Kasumi-1 (cell line): Measurements from ENCODE around the gene SMCHD1.

Experiments used
- DNase-seq, 2 experiments: peaks; one replicate each; lab custom pipeline; 2025; lab: John Stamatoyannopoulos, UW

Gene SMCHD1

DNA sequence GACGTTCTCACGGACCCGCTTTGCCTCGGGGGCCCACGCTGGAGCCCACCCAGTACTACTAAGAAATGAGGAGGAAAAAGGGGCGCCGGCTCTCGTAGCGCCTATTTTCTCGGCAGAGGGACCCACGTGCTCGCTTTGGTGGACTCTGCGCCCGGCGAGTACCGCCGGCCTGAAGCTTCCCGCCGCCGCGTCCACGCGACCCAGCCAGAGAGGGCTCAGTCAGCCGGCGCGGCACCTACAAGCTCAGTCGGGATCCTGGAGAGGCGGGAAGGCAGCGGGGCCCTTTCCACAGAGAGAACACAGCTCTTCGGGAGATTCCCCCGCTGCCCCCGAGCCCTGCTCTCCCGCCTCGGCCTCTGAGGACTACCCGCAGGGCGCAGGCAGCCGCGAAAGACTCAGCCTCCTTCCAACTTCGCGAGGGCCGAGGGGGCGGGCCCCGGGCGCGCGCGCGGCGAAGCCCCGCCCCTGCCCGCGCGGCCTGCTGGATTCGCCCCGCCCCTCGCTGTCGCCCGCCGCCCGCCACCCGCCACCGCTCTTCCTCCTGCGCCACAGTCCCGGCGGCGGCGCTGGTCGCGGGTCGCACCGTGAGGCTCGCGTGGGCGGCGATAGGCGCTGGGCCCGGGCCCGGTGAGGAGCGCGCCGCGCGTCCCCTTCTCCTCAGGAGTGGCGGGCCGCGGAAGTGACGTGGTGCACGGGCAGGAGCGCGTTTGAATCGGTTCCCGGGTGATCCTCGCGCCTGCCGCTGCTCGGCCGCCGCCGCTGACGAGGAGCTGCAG is at the start of gene SMCHD1:
Gene SMCHD1, plus strand, starts transcription at position 549 of the 776 bp plus-strand sequence. CDS start 350 bp downstream, outside the sequence.
- peak; percentile 74 to 78 for DNase-seq

DNA sequence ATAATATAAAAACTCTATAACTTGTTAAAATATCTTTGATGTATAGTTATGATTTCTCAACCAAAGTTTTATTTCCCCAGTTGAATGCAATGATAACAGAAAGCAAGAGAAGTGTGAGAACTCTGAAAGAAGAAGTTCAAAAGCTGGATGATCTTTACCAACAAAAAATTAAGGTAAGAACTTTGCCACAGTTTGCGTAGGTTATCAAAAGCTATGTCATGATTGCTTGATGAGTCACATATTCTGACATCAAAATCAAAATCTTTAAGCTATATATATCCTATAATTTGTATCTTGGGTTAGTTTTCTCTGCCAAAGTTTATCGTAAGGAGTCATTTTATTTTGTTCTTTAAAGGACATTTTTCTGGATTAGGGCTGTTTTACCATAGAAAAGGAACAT is 49.2 kb upstream of the SMCHD1 start:
- DNase-seq = no peak

DNA sequence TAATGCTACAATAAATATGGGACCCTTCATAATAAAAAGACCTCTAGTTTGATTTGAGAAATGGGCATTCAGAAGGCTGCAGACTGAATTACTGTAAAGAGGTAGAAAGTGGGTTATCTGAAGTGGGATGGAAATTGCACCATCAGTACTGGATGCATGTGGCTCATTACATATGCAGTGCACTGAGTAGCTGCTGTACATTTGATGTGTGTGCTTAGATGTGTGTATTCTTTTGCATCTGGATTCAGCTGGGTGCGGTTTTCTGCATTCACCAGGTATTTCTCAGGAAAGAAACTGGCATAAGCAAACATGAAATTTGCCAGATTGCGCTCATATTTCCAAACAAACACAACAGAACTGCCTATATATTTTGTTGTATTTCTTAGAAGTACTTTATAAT is 45.9 kb upstream of the SMCHD1 start:
- no peak for DNase-seq

DNA sequence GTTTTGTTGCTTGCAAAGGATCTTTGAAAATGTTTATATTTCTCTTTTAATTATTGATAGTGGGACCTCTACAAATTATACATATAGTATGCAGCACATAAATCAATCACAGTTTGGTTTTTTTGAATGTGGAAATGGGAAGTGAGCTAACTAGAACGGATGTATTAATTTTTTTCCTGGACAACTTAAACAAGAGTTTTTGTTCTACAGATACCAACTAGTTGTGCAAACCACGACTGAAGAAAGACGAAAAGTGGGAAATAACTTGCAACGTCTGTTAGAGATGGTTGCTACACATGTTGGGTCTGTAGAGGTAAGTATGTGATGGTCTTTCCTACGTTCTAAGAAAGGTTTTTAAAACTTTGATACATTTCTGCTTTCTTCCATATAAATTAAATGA is 45.0 kb upstream of the SMCHD1 start:
- DNase-seq = no peak

DNA sequence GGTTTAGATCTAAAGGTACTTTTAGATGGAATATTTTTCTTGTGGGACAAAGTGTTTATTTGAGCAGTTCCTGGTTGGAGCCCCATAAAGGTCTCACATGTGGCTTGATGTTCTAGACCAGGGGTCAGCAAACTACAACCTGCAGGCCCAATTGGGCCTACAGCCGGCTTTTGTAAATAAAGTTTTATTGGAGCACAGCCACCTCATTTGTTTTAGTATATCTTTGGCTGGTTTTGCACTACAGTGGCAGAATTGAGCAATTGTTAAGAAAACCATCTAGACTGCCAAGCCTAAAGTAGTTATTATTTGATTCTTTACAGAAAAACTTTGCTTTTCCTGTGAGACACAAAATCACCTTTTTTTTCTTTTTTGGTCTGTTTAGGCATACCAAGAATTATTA is 42.5 kb upstream of the SMCHD1 start:
- DNase-seq = no peak

DNA sequence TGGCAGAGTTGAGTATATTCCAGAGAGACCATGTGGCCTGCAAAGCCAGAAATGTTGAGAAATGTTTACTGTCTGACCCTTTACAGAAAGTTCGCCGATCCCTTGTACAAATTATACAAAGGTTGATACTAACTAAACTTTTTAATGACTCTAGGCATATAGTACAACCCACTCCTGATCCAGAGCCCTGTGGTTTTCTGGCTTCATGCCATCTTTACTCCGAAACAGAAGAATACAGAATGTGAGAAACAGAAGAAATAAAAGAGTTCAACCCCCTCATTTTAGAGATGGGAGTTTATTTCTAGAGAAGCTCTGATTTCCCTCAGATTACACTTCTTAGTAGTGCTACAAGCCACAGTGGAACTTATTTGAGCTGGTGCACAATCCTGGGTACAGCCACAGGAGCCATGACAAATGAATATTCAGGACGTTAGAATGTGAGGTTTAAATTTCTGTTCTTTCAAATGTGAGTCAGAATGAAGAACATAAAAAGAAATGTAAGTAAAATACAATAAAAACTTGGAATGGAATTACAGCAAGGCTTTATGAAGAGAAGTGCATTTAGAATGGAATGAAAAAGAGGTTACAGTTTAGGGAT is 38.0 kb upstream of the SMCHD1 start:
- DNase-seq = no peak

DNA sequence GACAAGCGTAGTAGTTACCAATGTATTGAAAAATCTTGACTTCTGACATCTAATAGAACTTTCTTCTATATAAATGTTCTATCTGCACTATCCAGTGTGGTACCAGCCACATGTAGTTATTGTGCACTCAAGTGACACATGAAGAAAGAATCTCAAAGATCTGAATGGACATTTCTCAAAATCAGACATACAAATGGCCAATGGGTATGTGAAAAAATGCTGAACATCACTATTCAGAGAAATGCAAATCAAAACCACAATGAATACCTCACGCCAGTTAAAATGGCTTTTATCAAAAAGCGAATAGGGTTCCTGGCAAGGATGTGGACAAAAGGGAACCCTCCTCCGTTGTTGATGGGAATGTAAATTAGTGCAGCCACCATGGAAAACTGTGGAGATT is 37.5 kb upstream of the SMCHD1 start:
- no peak for DNase-seq

DNA sequence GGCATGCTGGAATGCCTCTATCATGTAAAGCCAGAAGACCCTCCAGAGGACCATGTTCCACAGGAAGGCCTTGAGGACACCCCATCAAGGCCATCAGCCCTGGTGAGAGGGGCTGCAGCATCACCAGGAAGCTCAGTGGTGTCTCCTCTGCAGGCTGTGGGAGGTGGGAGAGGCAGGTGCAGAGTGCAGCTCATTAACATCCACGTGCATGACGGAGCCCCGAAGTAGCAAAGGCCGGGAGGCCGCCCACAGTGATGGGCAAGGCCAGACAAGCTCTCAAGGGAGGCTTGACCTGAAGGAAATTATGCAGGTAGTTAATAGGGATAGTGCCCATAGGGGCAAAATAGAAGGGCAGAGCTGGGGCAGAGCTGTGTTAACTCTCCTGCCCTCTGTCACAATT is 30.3 kb upstream of the SMCHD1 start:
- no peak for DNase-seq

DNA sequence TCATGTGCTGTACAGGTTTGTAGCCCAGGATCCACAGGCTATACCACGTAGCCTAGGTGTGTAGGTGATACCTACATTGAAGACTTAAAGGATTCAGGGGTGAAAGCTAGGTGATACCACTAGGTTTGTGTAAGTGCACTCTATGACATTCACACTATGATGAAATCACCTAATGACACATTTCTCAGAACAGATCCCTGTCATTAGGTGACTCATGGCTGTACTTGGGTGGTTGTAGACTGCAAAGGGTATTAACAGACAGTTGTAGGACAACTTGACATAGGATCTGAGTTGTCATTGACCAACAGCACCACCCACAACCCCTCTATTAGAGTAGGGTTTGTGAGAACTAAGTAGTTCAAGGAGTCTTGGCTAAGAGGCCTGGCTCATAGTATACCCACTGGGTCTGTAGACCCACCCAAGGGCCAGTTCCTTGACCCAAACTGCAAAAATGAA is 27.7 kb upstream of the SMCHD1 start:
- DNase-seq = no peak

DNA sequence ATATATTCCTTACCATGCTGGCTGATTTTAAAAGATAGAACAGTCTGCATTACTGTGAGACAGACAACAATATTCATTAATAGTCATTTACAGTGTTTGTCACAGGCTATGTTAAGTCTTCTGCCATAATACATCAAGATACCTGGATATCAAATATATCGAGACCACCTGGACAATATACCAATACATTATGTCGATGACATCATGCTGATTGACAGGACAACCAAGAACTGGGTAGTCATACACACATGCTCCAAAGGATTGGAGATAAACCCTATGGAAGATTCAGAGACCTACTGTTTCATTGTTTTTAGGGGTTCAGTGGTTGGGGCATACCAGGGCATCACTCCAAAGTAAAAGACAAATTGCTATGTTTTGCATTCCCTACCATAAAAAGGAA is 26.5 kb upstream of the SMCHD1 start:
- no peak for DNase-seq

DNA sequence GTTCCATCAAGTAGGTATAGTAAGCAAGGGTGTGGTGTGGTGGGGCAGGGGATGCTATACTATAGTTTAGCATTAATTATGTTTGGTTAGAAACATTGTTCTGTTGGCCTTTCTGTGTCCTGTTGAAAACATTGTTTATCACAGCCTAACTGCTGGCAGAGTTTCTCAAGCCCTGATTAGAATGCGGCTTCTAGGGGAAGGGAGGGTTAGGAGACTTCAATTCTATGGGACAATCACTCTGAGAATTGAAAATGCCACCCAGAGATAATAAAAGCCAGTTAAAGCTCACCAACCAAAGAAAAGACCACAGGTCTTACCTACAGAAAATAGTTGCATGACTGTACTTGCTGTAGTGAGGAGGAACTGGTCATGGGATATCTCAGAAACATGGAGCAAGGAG is 19.9 kb upstream of the SMCHD1 start:
- no peak for DNase-seq

DNA sequence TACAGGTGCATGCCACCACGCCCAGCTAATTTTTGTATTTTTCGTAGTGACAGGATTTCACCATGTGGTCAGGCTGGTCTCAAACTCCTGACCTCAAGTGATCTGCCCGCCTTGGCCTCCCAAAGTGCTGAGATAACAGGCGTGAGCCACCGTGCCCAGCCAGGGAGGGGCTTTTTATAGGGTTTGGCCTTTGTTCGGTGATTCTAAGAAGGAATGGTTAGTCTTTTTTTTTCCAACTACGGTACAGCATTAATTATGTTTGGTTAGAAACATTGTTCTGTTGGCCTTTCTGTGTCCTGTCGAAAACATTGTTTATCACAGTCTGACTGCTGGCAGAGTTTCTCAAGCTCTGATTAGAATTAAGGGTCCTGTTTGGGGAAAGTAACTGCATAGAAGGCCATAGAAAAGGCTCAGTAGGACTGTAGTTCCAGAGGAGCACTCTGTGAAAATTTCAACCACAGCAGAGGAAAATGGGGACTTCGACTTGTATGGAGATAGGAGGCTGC is 19.3 kb upstream of the SMCHD1 start:
- no peak for DNase-seq

DNA sequence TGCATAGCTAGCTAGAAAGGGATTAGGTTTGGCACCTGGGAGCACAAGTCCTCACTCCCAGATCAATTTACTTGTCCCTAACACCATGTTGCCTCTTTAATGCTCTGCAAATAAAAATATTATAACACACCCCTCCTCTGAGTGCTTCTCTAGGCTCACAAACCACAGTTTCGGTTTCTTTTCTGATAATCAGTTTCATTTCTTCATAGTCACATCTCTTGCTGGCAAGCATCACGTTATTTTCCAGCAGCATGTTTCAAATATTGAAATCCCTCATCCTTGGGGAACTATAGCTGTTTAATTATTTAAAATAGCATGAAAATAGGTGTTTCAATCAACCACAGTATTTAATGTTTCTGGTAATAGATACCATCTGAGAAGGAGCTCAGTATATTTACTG is 13.9 kb upstream of the SMCHD1 start:
- DNase-seq = no peak

DNA sequence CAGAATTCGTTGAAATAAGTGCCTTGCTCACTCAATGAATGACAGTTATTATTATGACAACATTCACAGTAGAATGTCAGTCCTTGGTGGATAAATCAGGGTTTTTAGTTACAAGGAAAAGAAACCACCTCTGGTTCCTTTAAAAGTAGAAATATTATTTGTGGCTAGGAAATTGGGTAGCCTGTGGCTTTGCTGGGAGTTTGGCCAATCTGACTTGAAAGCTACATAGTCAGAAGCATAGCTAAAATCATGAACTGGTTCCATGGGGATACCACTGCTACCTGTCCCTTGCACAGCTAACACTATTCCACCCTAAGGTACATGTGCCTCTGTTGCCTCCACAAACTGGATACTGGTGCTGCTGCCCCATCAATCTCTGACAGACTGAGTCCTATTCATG is 12.8 kb upstream of the SMCHD1 start:
- DNase-seq = no peak

DNA sequence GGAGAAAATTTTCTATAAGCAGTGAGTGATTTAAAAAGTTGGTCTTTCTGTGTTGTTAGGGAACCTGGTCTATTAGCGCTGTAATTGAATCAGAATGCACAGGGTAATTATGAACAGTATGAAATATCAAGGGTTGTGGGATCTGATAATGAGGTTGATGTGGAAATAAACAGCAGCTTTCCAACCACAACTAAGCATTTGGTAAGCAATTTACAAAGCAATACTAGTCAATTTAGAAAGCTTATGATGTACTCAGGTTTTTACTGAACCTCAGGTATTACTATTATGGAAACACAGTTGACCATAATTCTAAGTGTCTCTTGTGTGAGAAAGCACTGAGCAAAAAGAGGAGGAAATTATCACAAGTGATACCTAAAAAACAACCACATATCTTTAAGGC is 11.0 kb upstream of the SMCHD1 start:
- DNase-seq = no peak

DNA sequence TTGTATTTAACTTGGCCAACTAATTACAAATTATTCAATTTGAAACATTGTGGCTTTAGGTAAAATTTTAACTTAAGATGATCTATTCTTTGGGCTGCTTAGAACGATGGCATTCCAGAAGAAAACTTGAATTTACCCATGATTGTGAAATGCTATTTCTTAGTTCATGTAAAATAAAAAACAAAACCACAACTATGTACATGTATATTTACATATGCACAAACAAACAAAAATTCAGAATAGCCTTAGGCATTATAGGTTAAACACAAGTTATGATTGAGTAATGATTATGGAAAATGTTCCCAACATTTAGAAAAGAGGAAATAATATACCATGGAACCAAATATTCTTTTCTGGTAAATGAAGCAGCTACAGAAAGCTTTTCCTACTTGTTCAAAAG is 3.5 kb upstream of the SMCHD1 start:
- no peak for DNase-seq

DNA sequence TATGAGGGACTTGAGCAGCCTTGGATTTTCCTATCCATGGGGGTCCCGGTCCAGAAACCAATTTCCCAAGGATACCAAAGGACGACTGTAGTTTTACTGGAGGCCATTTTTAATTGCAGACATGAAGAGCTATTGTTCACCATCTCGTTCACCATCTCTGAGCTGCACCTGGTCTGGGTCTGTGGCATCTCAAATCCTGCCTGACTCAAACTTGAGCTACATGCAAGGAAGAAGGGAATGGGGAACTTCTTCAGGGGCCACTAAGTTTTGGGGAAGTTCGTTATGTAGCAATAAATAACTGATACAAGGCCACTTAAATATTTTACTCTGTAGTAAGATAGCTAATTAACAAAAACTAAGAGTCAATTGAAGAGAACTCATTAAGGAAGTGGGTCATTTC is 2.1 kb upstream of the SMCHD1 start:
- DNase-seq = peak; percentile 32 to 67

DNA sequence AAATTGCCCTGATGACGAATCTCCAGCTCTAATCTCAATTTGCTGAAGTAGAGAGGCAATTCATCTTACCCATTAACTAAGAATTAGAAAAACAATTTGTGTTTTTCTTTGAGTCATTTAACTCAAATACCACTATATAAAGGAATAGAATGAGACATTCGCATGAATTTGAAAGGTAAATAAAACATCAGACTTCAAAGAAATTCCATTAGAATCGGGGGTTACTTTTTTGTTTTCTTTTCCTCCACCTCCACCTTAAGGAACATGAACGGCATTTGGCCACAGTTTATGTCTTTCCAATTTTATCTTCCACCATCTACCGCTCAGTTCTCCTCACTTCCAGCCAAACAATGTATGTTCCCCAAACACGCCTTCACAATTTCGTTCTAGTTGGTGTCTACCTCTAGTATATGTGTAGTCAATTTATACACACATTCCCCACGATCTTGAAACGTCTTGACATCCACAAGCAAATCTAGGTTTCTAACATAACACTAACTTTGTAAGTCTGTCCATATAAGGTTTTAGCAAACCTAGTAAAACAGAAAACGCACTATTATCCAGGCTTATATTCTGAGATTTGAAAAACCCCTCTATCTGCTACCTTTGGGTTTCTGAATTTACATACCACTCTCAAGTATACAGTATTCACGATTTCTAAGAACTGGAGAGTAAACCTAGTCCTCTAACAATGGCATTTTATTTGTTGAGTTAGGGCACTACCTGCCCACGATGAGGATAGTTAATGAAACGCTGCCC is 1.2 kb upstream of the SMCHD1 start:
- DNase-seq = peak in 1 of 2 experiments; percentile 37

DNA sequence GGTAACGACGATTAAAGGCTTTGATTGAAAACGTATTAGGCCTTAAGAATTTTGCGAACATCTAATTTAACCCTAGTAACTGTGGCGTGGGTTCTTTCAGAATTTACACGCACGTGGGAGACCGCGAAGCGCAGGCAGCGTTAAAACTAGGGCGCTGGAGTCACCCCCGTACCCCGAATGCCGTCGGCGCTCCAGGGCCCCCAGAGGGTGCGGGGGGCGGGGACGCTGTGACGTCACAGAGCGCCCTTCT is 673 bp upstream of the SMCHD1 start:
- no peak for DNase-seq

DNA sequence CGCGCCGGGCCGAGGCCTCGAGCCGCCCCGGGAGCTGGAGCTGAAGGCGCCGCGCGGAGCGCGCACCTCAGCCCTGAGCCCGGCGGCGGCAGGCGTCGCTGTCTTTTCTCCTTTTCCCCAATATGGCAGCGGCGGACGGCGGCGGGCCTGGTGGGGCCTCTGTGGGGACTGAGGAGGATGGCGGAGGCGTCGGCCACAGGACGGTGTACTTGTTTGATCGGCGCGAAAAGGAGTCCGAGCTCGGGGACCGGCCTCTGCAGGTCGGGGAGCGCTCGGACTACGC is 369 bp downstream of the SMCHD1 start:
- DNase-seq = no peak

DNA sequence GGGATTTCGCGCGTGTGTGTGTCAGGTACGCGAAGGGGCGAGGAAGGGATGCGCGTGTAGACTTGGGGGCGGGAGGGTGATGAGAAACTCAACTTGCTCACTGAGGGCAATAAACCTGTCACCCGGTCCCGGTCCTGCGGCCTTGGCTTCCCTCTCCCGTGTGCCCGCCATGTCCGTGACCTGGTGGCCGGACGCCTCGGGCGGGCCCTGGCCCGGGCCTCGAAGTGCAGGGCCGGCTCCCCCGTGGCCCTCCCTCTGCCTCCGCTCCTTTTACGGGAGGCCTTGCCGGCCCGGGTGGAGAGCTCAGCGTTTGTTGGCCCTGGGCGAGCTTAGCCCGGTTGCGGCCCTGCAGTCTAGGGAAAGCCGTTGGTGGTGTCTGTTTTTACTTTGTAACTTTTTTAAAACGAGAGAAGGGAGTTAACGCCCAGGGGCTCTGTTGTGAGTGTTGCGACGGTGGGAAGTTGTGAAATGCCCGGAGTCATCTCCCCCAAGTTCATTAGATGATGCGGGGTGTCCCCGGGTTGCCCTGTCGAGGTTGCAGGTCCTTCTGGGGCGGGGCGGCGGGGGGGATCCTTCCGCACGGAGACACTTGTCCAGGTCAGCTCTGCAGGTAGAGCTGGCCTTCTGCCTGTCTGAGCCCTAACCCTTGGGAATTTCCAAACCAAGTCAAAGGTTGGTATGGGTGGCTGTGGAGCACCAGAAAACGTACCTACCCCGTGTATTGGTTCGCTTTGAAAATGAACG is 883 bp downstream of the SMCHD1 start:
- DNase-seq = peak; percentile 28 to 37

DNA sequence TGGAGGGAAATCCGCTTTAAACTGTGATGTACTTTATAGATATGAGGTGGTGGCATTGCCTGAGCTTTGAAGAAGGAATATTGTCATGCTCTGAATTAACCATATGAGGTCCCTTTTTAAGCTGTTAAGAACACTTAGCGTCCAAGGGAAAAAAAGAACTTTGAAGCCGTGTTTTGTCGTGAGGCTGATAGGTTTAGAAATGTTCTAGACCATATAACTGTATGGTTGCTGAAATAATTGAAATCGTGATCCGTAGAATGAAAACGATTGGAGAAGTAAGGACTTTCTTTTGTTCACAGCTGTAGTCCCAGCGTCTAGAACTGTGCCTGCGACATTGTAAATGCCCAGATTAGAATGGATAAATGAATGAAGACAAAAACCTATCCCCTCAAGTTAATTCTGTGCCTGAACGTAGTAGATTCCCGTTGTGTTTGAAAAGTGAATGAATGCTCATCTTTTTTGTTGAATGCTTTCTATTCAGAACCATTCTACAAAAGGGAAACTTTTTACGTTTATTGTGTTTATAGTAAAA is 1.5 kb downstream of the SMCHD1 start:
- DNase-seq = peak; percentile 34 to 48
